HG03280 (cell line): ENCODE measurements around the gene SYCP2.

Experiments used
- ATAC-seq: cut with Tn5 transposase; IDR thresholded peaks from one replicate; pipeline ENCODE4 v1.9.1; 2021; ENCODE audit warnings: mild to moderate bottlenecking, moderate library complexity; ENCODE audit not compliant: unreplicated experiment

Gene SYCP2

DNA sequence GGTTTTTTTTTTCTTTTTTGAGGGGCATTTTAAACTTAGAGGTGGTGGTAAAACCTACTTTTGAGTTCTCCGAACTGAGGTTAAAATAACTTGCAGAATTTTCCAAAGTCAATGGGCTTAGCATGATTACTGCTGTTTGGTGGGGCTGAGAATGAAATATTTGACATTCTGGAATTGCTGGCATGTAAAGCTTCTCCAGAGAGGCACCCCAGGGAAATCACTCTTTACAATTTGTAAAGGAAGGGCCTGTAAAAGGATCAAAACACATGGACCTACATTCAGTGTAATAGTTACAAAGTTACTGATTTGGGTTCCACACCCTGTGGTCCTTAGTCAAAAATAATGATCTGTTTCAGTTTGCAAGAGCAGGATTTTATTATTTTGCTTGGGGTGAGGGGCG, 12.3 kb upstream of the SYCP2 start:
- ATAC-seq, result no peak

- no peak for ATAC-seq
These were observed 11.7 kb upstream of the SYCP2 start for GRCh38 chr20:59945175-59945574.

DNA sequence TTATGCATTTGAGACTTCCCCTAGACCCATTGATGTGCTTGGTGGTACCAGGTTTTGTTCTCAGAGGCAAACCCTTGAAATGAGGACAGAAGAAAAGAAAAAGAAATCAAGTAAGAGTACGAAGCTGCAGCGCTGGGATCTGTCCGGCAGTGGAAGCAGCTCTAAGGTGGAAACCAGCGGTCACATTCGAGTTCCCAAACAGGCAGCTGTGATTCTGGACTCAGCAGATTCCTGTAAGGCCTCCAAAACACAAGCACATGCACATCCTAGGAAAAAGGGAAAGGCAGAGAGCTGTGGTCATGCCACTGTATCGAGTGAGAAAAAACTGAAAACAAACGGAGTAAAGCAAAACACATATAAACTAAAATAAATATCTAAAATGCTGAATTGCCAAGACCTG, 11.3 kb upstream of the SYCP2 start:
- no peak for ATAC-seq

GRCh38 chr20:59942245-59942644, 8.8 kb upstream of the SYCP2 start:
- ATAC-seq, result no peak

DNA sequence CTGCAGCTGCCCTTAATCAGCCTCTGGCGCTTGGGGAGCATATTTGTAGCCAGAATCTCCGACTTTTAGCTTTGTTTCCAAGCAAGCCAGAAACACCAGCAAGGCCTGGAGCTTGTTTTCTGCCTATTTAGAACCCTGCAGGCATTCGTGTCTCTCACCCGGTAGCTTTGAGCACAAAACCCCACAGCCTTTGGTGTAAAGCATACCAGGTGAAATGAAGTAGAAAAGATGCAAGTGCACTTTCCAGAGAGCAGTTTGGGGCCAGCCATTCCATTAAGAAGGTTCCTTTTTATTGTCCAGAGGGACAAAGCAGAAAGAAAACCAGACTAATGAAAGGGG, 7.5 kb upstream of the SYCP2 start:
- ATAC-seq, result no peak

DNA sequence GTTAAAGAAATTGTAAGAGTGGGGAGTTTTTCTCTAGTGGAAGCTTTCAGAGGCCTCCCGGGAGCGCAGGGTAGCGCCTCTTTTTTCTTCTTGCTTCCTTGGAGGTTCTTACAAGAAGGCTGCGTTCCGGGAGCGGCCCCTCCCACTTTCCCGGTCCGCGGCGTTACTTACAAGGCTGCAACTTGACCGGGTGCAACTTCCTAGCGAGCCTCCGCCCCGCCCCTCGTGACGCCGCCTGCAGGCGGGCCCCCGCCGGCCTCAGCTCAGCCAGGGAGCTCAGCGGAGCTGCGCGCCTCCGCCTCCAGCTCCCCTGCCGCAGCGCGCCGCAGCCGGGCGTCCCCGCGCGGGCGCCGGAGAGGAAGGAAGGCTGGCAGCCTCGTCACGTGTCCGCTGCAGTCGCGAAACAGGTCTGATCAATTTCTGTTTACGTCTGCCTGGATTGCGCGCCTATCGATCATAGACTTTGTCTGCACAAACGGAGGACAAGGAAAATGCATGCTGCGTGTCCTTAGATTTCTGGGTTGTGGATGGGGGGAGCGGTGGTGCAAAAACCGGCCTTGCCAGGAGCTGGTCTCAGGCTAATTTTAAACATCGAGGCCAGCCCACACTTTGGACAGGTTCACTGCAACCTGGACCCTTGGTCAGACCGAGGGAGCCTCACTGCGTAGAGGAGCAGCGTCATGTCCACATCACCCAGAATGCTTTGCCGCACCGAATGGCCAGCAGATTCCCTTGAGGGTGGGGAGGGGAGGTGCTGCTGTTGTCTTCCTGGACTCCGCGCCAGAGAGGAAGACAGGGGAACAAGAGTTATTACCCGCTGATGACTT, 6.9 kb upstream of the SYCP2 start, which contains the start of the genes FAM217B and PPP1R3D:
Gene FAM217B, plus strand, starts transcription at position 261 of the 827 bp plus-strand sequence. CDS start 3,555 bp downstream, outside the sequence.
Gene PPP1R3D, minus strand, starts transcription at position 177 of the 827 bp plus-strand sequence. CDS start 374 bp downstream, outside the sequence.
- ATAC-seq, result peak; percentile 93

DNA sequence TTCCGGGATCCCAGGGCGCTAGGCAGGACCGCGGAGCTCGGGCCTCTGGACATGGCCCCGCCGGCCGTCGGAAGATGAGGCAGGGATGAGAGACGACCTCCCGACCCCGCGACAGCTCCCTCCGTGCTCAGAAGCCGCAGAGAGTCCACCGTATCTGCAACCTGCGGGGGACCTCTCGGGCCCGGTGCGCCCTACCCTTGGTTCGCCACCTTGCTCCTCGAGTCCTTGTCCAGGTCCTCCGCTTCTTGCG, 6.4 kb upstream of the SYCP2 start:
- peak; percentile 27 for ATAC-seq

DNA sequence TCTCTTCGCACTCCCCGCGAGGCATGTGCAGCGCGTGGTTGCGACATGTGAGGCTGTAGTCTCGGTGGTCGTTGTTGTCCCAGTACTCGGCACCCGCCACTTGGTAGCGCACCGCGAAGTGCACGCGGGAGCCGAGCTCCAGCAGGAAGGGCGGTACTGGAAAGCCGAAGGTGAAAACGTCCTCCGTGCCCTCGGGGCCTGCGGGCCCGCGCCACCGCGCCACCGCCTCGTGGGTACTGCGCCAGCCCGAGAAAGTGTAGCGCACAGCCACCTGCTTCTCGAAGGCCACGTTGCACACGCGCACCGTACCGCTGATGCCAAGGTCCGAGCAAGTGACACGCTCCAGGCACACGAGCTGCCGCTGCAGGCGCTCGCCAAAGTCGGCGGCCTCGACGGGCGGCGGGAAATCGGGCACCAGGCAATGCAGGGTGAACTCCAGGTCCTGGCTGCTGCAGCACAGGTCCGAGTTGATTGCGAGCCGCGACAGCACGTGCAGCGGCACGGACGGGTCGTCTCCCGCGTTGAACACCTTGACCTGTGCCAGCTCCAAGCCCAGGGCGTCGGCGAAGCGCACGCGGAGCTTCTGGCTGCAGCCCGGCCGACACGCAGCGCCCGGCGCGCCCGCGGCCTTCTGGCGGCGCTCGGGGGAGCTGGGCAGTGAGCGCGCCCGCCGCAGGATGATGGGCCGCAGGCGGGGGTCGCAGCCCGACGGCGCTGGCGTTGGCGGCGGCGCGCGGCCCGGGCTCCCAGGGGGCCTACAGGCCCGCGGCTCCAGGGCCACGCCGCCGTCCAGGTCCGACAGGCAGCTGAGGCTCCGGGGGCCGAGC, 5.8 kb upstream of the SYCP2 start:
- peak; percentile 5 for ATAC-seq

- no peak for ATAC-seq
These were observed 5.2 kb upstream of the SYCP2 start for GRCh38 chr20:59938696-59939051.

GRCh38 chr20:59938221-59938620, 4.8 kb upstream of the SYCP2 start:
- no peak for ATAC-seq

GRCh38 chr20:59937150-59937549, 3.7 kb upstream of the SYCP2 start:
- no peak for ATAC-seq

DNA sequence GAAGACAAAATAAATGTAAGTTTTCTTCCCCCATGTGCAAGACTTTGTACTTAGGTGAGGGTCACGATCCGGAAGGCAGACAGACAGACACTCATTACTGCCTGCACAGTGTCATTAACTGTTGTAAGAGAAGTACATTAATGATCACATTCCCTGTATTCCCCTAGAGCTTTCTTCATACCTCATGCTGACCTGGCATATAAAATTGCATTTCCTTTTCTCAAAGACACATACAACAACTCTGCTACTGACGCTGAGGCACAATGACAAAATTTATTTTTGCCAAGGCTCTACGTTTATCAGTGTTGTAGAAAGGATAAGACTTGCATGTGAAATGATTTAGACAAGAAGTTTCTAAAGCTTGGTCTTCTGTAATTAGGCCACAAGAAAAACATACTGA, 3.0 kb upstream of the SYCP2 start:
- ATAC-seq, result no peak

- no peak for ATAC-seq
These were observed 2.2 kb upstream of the SYCP2 start for GRCh38 chr20:59935457-59936185.

DNA sequence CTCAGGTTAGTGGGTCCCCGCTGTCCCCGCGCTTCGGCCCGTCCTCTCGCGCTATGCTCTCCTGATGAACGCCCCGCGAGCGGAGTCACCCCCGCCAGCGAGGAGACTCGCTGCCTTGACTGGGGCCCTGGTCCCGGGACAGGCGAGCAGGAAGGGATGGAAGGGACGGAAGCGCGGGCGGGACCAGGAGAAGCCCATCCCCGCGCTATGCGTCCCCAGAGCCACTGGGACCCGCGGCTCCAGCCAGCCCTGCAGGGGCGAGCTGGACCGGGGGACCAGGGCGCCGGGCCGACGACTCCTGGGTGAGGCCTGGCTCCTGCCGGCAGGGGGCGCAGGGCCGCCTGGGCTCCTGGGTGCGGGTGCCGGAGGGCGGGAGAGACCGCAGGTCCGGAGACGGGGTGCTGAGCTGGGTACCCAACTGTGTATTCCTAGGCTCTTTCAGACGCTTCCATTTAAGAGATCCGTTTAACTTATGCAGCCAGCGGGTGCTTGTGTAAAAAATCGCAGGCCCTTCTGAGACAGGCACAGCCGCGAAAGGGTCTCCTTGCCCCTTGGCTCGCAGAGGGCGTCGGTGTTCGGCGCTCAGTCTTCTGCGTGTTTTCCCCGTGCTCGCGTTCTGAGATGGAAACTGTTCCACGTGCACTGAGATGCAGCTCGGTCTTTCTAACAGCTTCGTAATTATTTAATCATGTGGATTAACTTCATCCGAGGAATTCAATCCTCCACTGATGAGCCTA, 580 bp upstream of the SYCP2 start:
- peak; percentile 86 for ATAC-seq

DNA sequence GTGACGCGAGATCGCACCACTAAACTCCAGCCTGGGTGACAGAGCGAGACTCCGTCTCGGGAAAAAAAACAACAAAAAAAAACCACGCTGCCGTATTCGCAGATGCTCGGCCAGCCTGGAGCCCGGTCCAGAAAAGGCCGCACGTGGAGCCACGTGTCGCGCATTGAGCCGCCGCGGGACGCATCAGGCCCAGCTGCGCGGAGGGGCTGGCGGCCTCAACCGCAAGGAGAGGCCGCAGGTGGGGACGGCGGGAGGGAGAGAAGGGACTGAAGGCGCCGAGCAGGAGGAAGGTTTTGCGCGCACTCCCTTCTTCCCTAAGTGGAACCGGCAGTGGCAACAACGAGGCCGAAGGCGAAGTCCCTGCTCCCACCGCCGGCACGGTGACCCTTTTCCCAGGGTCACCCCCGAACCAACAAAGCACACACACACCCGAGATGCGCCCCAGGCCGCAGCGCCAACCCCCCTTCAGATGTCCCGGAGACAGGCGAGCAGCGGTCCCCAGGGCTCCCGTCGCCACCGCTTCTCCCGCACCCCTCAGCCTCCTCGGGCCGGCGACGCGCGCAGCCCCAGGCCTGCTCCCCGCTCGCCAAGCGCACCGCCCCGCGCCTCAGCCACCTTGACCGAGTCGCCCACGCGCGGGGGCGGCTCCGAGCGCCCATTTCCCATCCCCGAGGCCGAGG, 681 bp downstream of the SYCP2 start:
- no peak for ATAC-seq

- ATAC-seq, result no peak
These were observed 1.7 kb downstream of the SYCP2 start for GRCh38 chr20:59931511-59932312.

GRCh38 chr20:59925899-59926298, 7.5 kb downstream of the SYCP2 start:
- ATAC-seq, result no peak

GRCh38 chr20:59925359-59925758, 8.1 kb downstream of the SYCP2 start:
- no peak for ATAC-seq

GRCh38 chr20:59923514-59923913, 9.9 kb downstream of the SYCP2 start:
- no peak for ATAC-seq

DNA sequence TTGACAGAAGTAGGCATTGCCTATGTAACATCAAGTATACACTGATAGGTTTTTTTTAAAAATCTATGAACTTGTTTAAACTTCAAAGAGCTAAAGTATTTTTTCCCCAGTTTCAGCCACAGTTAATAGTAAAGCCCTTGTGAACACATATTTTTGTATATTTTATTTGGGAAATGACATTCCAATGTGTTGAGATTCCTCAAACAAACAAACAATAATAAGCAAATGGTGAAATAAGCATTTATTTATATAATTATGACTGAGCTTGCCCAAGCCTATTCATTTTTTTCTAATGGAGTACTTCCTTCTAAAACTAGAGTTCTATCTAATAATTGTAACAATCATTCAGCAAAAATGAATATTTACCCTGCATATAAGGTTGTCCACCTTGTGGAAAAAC, 12.5 kb downstream of the SYCP2 start:
- no peak for ATAC-seq
